ENCODE results near the gene SMC3.

- TF ChIP-seq POLR2A (IDR thresholded peaks at IDR 0.05) = no peak
- TF ChIP-seq CTCF (IDR thresholded peaks at IDR 0.05) = no peak
Observed at GRCh38 chr10:110628161-110628560, 60.7 kb downstream of the SMC3 start.

All from right lobe of liver (tissue), 4 donors.